Limb (tissue), 2 donors: ENCODE measurements around the gene TUBB4B.

Source experiments
- DNase-seq, 2 donors: peaks; one replicate each; pipeline ENCODE4 v3.0.0-alpha.2; 2016; ENCODE audit errors: extremely low spot score in 2 of 2

Gene TUBB4B

DNA sequence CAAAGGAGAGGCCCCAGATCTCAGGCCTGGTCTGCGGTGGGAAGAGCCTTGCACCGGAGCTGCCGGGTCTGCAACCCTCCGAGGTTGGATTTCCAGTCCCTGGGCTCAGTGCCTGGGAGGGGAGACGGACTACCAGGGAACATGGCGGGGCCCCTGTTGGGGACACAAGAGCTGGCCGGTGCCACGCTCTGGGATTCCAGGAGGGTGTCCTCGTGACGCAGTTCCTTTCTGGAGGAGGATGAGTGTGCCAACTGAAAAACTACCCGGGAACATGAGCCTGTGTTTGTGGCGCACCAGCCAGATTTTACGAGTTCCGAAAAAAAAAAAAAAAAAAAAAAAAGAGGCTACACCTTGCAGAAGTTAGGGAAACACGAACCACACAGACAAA, 52.0 kb downstream of the TUBB4B start:
- DNase-seq = no peak
